ENCODE measurements around the gene EP400.
"Not testable (repeated sequence)": the region's sequence is repeated elsewhere in the genome, so short reads cannot be mapped to it uniquely, and the experiment has no call there.

Gene EP400

DNA sequence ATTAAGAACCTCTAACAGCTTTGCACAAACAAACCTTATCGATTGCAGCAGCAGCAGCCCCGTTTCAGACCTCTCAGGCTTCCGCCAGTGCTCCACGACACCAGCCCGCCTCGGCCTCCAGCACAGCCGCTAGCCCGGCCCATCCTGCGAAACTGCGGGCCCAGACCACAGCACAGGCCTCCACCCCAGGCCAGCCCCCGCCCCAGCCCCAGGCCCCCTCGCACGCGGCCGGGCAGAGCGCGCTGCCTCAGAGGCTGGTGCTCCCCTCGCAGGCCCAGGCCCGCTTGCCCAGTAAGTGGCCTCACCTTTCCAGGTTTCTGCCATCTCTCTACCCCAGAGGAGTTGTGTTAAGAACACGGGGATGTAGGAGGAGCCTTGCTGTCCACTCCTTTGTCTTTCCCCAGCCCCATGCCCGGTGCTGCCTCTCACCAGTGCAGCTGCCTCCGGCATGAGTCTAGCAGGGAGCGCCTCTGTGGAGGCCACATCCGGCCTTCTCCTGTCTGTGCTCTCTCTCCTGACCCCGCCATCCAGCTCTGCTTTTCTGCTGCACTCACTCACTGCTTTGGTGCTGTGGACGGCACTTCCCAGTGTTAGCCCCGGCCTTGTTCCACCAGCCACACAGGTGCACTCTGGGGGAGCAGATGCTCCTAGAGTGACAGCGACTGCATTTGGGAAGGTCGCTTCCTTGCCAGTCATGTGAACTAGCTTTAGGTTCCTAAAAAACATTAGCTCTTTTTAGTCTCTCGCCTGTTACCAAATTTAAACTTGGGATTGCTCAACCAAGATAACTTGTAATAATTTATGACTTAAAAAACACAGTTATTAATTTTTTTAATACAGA lies 71.5 kb downstream of the EP400 start:
- DNase-seq, result no peak

DNA sequence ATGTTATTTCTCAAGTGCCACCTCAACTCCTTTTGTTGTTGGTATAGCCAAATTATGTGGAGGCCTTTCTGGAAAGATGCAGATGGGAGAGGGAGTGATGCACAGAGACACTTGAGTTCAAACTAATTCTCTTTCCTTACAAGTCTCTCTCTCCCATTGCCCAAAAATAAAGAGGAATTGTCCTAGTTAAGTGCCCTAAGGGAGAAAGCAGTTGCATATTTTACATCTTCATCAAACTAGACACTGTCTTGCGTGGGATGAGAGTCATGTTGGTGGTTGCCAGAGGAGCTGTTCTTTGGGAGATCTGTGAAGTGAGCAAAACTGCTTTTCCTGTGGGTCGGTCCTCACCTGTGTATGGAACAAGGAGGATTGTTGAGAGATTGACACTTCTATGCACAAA lies 72.2 kb downstream of the EP400 start:
- no peak for DNase-seq

DNA sequence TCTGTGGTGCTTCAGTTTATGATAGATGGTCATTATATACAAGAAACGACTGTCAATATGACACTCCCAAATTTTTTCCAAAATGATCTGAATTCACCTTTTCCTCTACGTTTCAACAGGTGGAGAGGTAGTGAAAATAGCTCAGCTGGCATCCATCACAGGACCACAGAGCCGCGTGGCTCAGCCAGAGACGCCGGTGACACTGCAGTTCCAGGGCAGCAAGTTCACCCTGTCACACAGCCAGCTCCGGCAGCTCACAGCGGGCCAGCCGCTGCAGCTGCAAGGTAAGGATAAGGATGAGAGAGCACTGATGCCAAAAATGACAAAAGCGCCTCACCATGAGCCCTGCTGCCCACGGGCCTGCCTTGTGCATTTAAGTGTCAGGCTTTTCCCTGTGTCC lies 73.9 kb downstream of the EP400 start:
- DNase-seq, result no peak

DNA sequence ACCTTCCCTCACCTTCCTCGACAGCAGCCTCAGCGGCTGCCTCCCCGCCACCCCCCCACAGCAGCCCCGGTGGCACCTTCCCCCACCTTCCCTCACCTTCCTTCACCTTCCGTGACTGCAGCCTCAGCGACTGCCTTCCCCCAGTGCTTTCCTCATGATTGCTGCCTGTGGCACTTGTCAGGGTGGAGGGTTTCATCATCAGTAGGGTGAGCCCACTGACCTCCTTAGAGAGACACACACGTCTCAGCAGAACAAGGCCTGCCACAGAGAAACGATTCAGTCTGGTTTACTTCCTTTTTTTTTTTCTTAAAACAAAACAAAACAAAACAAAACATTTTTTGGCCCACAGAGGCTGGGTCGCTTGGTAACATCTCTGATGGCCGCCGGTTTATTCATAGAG lies 75.0 kb downstream of the EP400 start:
- DNase-seq, result no peak

DNA sequence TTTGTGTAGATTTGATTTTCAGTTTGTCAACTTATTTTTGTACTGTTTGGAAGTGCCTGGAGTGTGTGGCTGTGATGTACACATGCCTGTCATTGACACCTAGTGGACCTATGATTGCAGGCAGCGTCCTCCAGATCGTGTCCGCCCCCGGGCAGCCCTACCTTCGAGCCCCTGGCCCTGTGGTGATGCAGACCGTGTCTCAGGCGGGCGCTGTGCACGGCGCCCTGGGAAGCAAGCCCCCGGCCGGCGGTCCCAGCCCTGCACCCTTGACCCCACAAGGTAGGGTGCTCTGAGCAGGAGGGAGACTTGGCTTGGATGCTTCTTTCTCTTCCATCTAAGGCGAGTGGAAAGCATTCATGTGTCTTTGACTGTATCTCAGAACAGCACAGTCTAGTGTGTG lies 75.8 kb downstream of the EP400 start:
- DNase-seq, result no peak

DNA sequence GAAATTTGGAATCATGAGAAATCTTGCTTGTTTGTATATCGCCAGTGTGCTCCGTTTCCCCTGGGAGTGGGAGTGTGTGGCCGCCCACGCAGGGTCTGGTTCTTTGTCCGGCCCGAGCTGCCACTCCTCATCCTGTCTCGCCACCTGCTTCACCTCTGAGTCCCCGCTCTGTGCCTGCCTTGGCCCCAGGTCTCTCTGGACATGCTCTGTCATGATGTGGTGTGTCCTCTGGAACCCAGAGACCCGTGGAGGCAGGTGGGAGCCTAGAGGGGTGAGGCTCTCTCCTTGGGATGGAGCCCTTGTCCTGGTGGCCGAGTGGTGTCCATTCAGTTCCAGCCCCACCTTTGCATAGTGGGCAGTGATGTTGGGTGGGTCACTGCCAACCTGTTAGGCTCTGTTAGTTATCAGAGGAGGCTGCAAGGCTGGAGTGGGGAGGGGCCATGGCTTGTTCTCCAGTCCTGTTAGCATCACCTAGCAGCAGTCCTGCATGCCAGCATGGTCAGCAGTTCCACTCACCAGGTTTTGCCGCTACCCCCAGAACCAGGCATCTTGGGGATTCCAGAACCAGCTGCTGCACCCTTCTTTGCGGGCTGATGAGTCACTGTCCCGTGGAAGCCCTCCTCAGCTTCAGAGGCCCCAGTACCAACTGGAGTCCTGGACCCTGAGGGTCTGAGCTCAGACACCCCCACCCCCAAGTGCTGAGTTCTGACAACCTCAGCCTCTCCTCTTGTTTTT lies 76.5 kb downstream of the EP400 start:
- no peak for DNase-seq

DNA sequence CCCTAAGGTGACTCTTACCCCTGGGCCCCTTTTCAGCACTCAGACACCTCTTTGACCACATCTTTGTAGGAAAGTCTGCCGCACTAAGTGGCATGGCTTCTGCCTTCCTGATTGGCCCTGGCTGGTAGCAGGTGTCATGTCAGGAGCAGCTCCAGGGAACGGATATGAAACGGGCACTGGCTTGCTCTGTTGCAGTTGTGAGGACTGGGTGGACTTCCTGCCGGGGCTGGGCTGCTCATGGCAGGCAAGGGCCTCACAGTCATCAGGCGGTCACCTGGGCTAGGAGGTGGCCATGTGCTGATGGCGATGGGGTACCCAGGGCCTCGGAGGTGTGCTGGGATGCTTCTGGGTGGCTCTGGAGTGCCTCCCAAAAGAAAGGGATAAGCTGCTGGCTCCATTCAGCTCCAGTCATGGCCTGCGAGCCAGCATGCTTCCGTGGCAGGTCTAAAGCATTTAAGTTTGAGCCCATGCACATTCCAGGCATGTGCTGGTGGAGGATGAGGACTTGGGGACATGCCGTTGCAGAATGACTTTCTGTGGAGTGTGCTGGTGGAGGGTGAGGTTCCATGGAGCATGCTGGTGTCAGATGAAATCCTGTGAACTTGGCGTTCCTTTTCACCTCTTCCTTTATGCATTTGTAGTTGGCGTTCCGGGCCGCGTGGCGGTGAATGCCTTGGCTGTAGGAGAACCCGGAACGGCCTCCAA lies 77.2 kb downstream of the EP400 start:
- DNase-seq, result no peak

DNA sequence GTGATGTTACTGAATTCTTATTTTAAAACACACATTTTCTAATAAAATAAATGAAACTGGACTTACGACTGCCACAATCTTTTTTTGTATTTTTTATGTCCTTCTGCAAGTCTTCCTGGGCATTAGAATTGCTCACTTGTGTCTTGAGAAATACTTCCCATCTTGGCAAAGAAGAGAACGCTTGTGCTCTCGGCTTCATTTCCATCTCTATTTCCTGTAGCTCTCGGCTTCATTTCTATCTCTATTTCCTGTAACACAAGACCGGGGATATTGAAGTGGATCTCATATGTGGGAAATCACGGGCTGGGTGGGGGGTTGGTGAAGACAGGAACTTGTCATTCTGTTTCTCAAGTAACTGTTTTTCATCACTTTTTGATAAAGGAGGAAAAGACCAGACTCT lies 77.9 kb downstream of the EP400 start:
- DNase-seq, result no peak

DNA sequence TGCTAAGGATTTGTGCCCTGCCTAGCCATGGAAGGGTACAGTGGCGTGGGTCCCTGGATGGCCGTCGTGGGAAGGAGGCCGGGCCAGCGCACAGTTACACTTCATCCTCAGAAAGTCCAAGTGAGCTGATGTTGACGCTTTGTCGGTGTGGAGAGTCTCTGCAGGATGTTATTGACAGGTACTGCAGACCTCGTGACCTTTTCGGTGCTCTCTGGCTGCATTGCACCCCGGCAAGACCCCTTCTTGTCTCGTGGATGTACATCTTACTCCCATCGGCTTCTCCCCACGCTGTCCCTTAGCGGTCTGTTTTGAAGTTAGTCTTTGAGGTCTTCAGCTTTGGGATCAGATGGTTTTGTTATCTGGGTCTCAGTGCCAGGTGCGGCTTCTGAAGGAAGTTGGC lies 78.4 kb downstream of the EP400 start:
- DNase-seq, result no peak

DNA sequence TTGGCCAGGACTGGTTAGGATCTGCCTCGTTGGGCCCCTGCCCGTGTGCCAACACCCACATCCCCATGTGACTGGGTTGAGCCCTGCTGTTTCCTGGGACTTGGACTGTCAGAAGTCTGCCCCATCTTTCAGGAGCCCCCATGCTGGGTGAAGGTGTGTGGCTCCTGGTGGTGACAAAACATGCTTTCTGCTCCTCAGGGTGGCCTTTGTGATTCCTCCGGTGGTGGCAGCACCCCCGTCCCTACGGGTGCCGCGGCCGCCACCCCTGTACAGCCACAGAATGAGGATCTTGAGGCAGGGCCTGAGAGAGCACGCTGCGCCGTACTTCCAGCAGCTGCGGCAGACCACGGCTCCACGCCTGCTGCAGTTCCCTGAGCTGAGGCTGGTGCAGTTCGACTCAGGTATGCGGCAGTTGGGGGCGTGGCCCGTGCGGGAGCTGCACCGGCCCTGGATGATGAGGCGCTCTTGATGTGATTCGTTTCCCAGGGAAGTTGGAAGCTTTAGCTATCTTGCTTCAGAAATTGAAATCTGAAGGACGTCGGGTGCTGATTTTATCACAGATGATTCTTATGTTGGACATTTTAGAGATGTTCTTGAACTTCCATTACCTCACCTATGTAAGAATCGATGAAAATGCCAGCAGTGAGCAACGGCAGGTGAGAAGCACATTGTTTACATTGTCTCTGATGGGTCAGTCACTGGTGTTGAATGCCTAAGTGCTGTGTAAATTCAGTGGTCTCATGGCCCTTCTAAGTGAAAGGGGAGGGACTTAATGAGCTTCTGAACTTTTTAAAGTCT lies 80.0 kb downstream of the EP400 start:
- DNase-seq, result no peak

DNA sequence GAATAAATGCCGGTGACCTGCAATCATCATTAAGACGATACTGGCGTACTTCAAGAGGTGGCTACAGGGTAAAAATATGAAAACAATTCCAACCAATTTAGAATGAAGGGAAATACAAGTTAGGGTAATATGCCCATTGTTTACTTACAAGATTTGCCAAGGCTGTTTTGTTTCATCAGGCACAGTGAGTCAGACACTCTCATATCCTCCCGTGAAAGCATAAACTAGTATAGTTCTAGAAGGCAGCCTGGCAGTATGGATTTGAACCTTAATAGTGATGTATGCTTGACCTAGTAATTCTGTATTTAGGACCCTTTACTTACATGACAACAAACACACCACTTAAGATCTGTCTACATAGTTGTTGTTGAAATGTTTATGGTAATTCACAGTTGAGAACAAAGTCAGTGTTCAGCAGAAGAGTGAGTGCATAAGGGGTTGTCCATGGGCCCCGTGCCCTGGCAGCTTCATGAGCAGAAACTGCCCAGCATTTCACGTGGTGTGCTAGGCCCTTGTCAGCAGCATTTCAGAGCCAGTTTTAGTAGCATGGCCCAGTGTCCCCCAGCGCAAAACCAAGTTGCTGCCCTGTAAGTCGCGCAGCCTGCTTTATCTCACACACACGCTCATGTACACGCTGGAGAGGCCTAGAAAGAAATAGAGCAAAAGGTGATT lies 80.8 kb downstream of the EP400 start:
- no peak for DNase-seq

DNA sequence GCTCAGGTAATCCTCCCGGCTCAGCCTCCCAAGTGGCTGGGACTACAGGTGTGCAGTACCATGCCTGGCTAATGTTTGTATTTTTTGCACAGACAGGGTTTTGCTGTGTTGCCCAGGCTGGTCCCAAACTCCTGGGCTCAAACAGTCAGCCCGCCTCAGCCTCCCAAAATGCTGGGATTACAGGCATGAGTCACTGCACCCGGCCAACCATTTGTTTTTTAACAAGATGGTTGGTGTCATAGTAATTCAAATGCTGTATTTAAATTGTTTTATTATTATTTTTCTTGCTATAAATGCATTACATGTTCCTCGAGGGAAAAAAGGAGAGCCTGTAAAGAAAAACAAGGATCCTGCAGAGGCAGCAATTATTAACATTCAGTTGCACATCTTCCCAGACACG lies 83.9 kb downstream of the EP400 start:
- DNase-seq, result no peak

DNA sequence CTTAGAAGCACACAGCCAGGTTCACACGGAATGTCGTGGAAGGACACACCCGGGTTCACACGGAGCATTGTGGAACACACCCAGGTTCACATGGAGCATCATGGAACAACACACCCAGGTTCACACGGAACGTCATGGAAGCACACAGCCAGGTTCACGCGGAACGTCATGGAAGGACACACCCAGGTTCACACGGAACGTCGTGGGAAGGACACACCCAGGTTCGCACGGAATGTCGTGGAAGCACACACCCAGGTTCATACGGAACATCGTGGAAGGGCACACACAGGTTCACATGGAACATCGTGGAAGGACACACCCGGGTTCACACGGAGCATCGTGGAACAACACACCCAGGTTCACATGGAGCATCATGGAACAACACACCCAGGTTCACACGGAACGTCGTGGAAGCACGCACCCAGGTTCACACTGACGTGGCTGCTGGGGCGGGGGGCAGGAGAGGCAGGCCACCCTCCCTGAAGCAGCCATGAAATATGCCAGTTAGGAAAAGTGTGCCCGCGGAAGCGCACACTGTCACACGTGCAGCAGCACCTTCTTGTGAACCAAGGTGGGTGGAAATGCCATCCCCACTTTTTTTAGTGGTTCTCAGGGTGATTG lies 86.4 kb downstream of the EP400 start:
- DNase-seq, result no peak

DNA sequence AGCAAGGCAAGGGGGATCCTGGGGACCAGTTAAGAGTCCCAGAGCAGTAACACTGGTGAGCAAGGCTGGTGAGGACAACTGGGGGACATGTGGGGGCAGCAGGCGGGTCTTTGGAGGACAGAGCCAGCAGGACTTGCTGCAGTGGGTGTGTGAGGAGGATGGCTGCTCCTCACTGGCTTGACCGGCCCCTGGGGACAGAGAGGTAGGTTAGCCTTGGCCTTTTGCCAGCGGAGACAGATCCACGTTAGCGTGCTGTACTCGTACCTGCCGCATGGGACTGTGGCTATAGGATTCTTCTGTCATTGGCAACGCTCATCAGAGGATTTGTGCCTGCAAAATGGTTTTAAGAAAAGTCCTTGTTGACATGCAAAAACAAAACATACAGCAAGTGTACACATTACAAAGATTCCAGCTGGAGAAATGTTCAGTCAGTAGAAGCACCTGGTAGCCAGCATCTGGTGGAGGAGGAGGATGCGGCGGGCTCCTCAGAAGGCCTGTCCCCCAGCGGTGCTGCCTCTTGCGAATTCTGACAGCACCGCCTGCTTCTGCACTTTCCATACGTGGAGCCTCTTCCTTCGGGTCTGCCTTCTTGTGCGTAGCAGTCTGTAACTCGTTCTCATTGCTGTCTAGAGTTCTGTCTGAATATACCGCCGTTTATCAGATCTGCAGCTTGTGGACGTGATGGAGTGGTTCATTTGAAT lies 91.3 kb downstream of the EP400 start:
- DNase-seq, result no peak

DNA sequence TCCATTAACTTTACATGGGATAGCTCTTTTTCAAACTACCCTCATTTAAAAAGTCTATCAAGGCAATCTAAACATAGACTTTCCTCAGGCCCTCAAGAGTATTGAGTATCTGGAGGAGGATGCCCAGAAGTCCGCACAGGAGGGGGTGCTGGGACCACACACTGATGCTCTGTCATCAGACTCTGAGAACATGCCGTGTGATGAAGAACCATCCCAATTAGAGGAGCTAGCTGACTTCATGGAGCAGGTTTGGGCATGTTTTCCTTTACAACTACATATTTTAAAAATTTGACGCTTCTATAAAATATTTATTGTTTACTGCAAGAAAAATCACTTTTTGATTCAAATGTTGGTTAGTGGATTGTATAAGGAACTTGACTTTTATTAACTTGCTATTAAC lies 93.5 kb downstream of the EP400 start:
- no peak for DNase-seq

DNA sequence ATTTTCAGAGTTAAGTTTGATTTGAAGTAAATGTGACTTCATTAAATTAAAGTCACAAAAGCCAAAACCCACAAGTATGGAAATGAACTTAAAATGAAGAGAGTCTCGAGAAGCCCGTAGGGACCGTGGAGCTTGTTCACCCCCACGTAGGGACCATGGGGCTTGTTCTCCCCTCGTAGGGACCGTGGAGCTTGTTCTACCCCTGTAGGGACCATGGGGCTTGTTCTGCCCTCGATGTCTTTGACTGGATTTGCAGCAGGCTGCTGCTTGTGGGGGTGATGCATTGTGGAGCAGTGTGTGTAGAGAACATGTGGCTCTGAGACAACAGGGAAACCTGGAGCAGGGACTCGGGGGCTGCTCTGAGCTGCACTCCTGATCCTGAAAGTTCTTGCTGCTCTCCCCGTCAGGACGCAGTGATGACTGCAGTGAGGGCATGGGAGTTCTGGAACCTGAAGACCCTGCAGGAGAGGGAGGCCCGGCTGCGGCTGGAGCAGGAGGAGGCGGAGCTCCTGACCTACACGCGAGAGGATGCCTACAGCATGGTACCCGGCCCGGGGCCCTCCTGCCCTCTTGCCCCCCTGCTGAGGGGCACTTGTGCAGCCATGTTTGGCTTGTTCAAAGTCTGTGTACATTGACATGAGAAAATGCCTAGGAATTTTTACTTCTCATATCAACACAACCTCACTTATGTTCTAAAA lies 94.2 kb downstream of the EP400 start:
- no peak for DNase-seq

DNA sequence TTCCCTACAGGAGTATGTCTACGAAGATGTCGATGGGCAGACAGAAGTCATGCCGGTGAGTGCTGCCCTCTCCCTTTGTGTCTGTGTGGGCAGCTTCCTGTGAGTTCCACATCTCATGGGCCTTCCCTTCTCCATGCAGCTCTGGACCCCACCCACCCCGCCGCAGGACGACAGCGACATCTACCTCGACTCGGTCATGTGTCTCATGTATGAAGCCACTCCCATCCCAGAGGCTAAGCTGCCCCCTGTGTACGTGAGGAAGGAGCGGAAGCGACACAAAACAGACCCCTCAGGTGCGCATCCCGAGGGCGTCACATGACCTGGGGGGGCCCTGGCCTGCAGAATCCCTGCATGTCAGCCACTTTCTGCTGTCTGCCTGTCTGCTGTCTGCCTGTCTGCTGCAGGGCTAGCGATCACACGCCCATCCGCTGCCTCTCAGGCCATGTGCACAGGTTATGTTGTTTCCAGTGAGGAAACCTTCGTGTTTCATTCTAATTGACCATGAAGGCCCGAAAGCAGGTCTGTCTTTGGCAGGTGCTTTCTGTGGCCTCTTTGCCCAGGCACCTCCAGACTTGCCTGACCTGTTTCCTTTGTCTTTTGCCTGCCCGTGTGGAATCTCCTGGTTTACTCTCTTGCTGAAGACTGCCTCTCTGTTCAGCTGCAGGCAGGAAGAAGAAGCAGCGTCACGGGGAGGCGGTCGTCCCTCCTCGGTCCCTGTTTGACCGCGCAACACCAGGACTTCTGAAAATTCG lies 95.1 kb downstream of the EP400 start:
- no peak for DNase-seq

DNA sequence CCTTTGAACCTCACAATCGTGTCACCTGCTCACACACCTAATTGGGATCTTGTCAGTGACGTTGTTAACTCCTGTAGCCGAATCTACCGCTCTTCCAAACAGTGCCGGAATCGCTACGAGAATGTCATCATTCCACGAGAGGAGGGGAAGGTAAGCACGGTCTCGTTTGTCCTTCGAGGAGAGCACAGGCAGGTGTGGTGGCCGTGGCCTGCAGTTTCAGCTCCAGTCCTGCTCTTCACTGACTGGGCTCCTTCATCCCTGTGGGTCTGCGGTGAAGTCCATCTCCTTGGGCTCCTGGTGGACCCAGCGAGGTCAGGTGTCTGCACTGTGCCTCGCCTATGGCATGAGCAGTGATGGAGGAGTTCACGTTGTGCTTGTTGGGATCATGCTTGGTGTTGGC lies 96.0 kb downstream of the EP400 start:
- DNase-seq, result no peak

DNA sequence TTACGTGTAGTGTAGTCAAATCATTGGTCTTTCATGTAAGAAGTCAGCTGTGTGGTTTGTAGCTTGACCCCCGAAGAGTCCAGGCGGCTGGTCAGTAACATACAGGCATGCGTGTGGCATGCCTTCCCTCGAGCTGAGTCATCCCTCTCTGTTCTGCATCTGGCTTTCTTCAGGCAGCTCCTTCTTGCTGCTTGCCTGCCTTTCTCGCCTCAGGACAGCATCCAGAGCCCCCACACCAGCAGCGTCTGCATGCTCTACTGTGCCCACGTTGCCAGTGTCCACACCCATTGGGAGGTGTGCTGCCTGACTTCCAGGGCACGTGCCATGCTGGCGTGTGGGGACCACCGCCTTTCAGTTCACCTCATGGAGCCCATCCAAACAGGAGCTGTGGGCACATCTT lies 96.8 kb downstream of the EP400 start:
- DNase-seq, result no peak

DNA sequence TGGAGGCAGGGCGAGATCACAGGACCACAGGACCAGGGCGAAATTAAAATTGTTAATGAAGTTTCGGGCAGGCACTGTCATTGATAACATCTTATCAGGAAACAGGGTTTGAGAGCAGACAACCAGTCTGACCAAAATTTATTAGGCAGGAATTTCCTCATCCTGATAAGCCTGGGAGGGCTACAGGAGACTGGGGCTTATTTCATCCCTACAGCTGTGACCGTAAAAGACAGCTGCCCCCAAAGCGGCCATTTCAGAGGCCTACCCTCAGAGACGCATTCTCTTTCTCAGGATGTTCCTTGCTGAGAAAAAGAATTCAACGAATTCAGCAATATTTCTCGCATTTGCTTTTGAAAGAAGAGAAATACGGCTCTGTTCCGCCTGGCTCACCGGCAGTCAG lies 97.9 kb downstream of the EP400 start:
- not testable (repeated sequence) for DNase-seq
